ENCODE measurements around the gene CROCC2. TPM values are rescaled to one million over a fixed set of nuclear protein-coding genes. Genes with fewer than 3 reads are reported as not detected.

Gene CROCC2
- total RNA-seq, 1 experiment from 2014 or later: not detected

GRCh38 chr2:240875228-240876034 lies 30.7 kb upstream of the CROCC2 start:
- no peak for DNase-seq (ENCODE audit: low spot score)

DNA sequence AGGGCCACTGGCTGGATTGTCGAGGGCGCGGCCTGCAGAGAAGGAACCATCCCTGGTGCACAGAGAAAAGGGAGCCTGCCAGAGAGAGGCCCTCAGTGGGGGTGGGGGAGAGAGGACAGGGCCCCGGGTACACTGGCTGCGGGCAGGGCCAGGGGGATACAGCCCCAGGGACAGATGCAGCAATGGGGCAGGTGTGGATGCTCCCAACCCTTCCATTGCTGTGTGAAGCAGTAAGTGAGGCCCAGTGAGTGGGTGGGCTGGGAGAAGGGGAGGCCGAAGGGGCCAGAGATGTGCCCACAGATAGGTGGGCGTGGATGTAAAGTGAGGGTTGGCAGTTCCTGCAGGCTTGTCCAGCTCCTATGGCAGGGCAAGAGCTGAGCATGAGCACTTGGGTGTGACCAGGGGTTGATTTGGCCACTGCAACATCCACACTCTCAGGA lies 30.1 kb upstream of the CROCC2 start:
- no peak for DNase-seq (ENCODE audit: low spot score)

DNA sequence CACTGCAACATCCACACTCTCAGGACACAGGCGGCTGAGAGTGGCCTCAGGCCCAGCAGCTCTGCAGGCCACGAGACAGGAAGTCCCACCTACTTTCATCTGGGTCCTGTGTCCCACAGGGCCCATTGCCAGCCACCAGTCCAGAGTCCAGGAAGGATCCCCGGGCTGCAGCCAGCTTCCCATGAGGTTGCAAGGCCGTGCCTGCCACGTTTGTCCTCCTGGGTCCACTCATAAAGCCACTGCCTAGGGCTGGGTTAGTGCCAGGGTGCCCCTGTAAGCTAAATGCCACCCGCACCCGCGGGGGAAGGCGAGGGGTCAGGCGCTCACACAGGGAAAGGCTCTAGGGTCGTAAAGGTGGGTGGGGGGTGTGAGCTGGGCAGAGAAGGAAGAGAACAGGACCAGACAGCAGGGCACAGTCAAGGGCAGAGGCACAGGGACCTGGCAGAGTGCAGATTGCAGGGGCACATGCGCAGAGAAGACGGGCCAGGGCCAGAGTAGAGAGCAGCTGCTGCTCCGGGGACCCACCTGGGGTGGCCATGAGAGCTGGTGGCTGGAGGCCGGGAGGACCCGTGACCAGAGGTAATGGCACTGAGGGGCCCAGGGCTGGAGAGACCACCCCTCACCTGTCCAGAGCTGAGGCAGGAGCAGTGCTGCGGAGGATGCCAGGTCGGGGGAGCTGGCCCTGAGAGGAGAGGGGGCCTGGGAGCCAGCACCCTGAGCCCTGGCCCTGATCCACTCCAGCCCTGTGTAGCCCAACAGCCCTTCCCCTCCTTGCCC lies 29.5 kb upstream of the CROCC2 start:
- no peak for DNase-seq (ENCODE audit: low spot score)

DNA sequence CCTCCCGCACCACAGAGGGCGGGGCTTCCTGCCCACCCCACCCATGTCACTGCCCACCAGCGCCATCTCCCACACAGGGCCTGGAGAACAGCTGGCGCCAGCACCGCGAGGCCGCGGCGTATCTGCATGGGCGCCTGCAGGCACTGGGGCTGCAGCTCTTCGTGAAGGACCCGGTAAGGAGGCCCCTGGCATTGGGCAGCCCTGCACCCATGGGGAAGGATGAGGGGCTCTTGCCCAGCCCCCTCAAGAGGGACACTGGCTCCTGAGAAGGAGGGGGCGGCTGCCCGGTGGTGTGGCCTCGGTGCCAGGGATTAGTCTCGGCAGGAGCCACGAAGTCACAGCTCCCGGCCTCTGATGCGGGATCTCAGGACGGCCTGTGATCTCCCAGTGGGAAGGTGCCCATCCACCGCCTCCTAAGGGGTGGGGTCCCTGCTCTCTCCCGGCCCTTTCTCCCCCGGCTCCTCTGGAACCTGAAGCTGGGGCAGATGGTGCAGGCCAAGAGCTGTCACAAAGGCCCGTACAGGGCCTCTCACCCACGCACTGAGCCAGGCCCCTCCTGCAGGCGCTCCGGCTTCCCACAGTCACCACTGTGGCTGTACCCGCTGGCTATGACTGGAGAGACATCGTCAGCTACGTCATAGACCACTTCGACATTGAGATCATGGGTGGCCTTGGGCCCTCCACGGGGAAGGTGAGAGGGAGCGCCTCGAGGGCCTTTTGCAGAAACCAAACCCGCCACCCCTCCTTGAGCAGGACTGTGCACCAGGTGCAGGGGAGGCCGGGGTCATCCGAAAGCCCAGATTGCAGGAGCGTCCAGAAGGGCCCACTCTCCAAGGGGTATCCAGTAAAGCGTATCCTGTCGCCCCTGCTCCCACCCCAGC lies 28.4 kb upstream of the CROCC2 start:
- DNase-seq (ENCODE audit: low spot score): no peak

DNA sequence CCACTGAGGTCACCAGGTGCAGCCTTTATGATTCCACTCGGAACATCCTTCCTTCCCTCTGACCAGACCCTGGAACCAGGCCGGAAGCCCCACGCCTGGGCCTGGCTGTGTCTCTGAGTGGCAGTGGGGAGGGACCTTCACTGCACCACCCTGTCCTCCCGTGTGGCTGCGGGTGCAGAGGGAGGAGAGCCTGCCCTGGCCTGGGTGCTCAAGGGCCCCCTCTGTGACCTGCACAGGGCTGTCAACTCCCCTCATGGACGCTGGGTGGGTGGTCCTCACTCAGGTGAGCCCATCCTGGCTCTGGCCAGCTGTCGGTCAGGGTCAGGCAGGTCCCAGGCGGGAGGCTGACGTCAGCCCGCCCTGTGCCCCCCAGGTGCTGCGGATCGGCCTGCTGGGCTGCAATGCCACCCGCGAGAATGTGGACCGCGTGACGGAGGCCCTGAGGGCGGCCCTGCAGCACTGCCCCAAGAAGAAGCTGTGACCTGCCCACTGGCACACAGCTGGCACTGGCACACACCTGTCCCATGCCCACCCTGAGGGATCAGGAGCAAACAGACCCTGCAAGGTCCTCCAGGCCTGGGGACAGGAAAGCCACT lies 27.7 kb upstream of the CROCC2 start:
- DNase-seq (ENCODE audit: low spot score): no peak

DNA sequence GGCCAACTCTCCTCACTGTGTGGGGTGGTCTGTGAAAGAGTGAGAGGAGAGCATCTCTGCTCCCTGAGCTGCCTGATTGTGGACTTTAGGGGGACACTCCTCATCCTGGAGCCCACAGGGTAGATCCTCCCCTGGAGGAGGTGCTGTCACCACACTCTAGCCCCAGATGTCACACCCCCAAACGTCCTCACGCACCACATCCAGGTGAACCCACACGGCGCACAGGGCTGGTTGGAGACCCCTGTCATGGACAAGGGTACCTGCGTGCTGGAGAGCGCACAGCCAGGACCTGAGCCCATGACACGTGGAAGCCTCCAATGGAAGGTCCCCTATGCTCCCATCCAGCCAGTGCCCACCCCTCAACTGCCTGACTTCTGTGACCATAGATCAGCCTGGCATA lies 27.0 kb upstream of the CROCC2 start:
- no peak for DNase-seq (ENCODE audit: low spot score)

DNA sequence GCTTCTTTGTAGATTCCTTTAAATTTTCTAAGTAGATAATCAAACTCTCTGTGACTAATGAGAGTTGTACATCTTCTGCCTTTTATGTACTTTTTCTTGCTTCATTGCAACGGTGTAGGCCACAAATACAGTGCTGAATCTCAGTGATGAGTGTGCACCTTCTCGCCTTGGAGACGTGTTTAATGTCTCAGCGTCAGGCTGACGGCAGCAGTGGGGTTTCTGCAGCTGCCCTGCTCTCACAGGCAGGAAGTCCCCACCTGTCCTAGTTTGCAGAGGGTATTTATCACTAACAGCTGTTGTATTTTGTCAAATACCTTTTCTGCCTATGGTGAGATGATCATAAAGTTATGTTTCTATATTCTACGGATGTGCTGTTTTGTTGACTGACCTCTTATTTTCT lies 24.2 kb upstream of the CROCC2 start:
- no peak for DNase-seq (ENCODE audit: low spot score)

DNA sequence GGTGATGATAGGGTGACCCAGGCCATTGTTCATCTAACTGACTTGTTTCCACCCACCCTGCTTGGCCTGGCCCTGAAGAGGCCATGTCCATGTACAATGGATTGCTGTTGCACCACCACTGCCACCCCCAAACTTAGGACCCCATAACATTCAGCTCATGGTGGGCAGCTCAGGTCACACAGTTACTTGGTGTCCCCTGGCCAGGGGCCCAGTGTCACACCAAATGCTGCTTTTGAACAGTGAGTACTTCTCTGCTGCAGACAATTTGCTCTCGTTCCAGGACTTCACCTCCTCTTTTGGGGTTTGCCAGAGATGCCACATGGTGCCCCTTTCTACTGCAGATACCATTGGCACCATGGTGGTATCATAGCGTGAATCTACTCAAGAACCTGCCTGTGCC lies 21.9 kb upstream of the CROCC2 start:
- no peak for DNase-seq (ENCODE audit: low spot score)

GRCh38 chr2:240884745-240885144 lies 21.4 kb upstream of the CROCC2 start:
- DNase-seq (ENCODE audit: low spot score): no peak

DNA sequence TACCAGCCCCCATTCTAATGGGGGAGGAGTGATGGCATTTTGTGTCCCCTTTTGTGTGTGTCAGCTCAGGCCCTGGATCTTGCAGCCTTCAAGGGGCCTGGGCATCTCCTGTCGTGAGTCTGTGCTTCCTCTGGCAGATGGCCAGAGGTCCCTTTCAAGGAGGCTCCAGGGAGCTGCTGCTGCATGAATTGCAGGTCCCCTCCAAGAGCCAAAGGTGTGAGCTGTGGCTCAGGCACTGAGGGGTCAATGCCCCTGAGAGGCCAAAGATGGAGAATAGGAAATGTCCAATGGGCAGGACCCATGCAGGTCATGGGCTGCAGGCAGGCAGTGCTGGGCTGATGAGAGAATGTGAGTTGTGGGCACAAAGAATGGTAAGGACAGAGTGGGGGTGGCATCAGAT lies 20.6 kb upstream of the CROCC2 start:
- no peak for DNase-seq (ENCODE audit: low spot score)

DNA sequence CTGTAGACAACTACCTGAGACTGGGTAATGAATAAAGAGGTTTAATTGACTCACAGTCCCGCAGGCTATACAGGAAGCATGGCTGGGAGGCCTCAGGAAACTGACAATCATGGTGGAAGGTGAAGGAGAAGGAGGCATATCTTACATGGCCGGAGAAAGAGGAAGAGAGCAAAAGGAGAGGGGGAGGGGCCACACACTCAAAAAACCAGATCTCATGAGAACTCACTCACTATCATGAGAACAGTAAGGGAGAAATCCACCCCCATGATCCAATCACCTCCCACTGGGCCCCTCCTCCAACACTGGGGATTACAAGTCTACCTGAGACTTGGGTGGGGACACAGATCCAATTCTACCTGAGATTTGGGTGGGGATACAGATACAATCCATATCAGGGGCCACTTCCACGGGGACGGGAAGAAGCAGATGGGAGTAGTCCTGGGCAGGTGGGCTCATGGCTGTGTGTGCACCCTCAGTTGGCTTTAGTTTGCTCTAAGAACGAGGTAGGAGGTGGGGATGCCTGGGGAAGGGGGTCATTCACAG lies 20.0 kb upstream of the CROCC2 start:
- no peak for DNase-seq (ENCODE audit: low spot score)

GRCh38 chr2:240886678-240887609 lies 19.2 kb upstream of the CROCC2 start:
- DNase-seq (ENCODE audit: low spot score): no peak

GRCh38 chr2:240887631-240888030 lies 18.5 kb upstream of the CROCC2 start:
- DNase-seq (ENCODE audit: low spot score): no peak

DNA sequence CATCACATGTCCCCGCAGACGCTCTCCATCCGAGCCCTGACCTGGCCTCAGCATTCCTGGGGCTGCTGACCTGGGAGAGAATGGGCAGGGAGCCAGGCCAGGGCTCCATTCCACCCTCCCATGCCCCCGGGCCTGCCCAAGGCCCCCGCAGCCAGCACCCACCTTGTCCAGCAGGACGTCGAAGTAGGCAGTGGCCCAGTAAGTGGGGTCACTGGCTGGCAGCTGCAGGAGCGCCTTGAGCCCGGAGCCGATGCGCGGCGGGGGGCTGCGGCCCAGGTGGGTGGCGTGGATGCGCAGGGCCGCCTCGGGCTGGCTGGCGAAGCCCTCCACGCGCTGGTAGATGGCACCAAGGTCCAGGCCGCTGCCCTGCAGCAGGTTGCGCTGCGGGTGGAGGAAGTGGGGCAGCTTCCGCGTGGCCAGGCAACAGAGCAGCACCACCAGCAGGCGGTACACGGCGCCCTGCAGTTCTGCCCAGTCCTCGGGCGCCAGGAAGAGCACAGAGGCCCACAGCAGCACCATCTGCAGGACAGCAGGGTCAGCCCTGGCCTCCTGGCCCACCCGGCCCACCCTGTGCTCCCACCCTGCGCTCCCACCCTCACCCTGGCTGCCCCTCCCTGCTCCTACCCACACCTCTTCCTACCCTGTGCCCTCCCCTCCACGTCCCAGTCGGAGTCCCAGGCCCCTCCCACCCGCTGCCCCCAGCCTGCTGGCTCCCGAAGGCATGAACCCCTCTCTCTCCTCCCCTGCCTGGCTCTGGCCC lies 17.8 kb upstream of the CROCC2 start:
- DNase-seq (ENCODE audit: low spot score): no peak

- no peak for DNase-seq (ENCODE audit: low spot score)
Observed at GRCh38 chr2:240888890-240889573, 17.1 kb upstream of the CROCC2 start.

- DNase-seq (ENCODE audit: low spot score): no peak
Observed at GRCh38 chr2:240889601-240890560, 16.3 kb upstream of the CROCC2 start.

GRCh38 chr2:240890691-240891090 lies 15.4 kb upstream of the CROCC2 start:
- no peak for DNase-seq (ENCODE audit: low spot score)

Data from H4 (cell line).